T47D (cell line): ENCODE measurements around the gene ARRDC2.
"Not testable (repeated sequence)": the region's sequence is repeated elsewhere in the genome, so short reads cannot be mapped to it uniquely, and the experiment has no call there.

ENCODE experiments used
- DNase-seq, 2 experiments: peaks; one replicate each; pipeline versions ENCODE4 v3.0.0 to v3.0.0-alpha.2; 2011 to 2012; ENCODE audit warnings: low read depth in 1 of 2, low spot score in 1 of 2
- JUND ChIP-seq: IDR thresholded peaks from 2 replicates; pipeline ENCODE4 v1.6.1; 2012; ENCODE audit warnings: low read depth
- in situ Hi-C: cut with HindIII; loops from 2 replicates; pipeline ENCODE4 v1.10.0; 2016; ENCODE audit warnings: low sequenced_read_pairs, low pct_unique_long_range_greater_than_20kb

The ARRDC2 gene

DNA sequence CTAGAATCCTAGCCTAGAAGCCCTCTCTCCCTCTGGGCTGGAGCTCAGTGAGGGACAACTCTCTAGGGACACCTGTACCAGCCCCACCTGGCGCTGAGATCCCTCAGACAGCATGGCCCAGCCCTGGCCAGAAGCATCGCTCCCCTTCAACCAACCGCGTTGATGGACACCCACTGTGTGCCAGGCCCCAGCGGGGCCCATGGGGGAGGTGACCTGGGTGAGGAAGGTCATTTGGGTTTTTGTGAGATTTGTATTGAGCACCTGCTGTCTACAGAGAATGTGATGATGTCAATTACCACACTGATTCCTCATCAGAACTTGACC is 9.2 kb upstream of the ARRDC2 start:
- DNase-seq, result no peak
- in situ Hi-C loops, result no loop called here
- TF ChIP-seq JUND, result no peak

- no peak for TF ChIP-seq JUND
- no peak for DNase-seq
- in situ Hi-C loops, result no loop called here
These were observed 8.1 kb upstream of the ARRDC2 start for GRCh38 chr19:17999684-18000479.

- in situ Hi-C loops, result no loop called here
These were observed 7.5 kb upstream of the ARRDC2 start for GRCh38 chr19:18000480-18000914.

GRCh38 chr19:18000915-18001776 is 6.8 kb upstream of the ARRDC2 start:
- peak; percentile 85 to 86 for DNase-seq
- in situ Hi-C loops, result no loop called here
- TF ChIP-seq JUND, result no peak

More at GRCh38 chr19:18000480-18000914, 7.5 kb upstream of the ARRDC2 start:
- no peak for DNase-seq
- no peak for TF ChIP-seq JUND

GRCh38 chr19:18001777-18002345 is 6.1 kb upstream of the ARRDC2 start:
- DNase-seq, result no peak
- TF ChIP-seq JUND, result no peak
- in situ Hi-C loops, result no loop called here

GRCh38 chr19:18002347-18002850 is 5.6 kb upstream of the ARRDC2 start:
- in situ Hi-C loops, result no loop called here
- TF ChIP-seq JUND, result no peak
- no peak for DNase-seq

- DNase-seq, in situ Hi-C loops: not testable (repeated sequence)
These were observed 2.2 kb upstream of the ARRDC2 start for GRCh38 chr19:18005750-18006149.

DNA sequence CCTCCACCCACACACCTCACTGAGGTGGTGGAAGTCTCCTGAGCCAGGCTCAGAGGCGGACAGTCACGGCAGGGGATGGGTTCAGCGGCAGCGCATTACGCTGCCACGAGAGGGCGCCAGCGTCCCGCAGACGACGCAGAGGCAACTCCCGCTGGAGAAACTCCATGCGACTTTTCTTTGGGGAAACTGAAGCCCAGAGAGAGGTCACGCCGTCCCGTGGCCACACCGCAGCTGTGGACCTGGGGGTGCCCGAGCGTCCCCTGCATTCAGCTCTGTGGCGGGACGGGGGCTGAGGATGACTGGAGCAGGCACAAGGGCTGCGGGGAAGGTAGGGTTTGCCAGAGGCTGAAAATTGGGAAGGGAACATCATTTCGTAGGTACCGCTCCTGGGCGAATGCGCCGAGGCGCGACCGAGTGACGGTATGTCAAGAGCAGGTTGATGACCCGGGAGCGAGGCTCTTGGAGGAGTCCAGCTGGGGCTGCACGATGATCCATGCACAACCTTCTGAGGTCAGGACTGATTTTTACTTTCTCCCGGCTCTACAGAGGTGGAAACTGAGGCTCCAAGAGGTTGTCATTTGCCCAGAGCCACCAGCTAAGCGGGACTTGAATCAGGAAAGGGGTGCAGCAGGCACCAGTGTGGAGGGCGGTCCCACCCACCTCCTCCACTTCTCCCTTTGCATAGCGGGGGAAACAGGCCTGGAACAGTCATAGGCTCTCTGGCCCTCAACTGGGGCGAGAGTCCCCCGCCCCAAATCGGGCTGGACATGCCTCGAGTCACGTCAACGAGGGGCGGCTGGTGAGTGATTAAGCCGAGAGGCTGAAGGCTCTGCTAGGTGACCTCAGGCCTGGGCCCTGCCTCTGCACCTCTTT is 690 bp upstream of the ARRDC2 start:
- DNase-seq, result peak; percentile 78 to 85
- in situ Hi-C loops, result no loop called here
- no peak for TF ChIP-seq JUND

- in situ Hi-C loops, result no loop called here
- no peak for TF ChIP-seq JUND
- DNase-seq, result no peak
These were observed 844 bp downstream of the ARRDC2 start for GRCh38 chr19:18008814-18009213.

GRCh38 chr19:18009412-18010066 is 1.6 kb downstream of the ARRDC2 start:
- TF ChIP-seq JUND, result no peak
- in situ Hi-C loops, result no loop called here
- no peak for DNase-seq

GRCh38 chr19:18010149-18010548 is 2.2 kb downstream of the ARRDC2 start:
- no peak for TF ChIP-seq JUND
- in situ Hi-C loops, result no loop called here
- no peak for DNase-seq
